ENCODE data around the gene FBXW9.
"Not testable (repeated sequence)": the region's sequence is repeated elsewhere in the genome, so short reads cannot be mapped to it uniquely, and the experiment has no call there.

FBXW9 gene

GRCh38 chr19:12652219-12652618 lies 44.2 kb downstream of the FBXW9 start:
- DNase-seq (ENCODE audit: low spot score): no peak

DNA sequence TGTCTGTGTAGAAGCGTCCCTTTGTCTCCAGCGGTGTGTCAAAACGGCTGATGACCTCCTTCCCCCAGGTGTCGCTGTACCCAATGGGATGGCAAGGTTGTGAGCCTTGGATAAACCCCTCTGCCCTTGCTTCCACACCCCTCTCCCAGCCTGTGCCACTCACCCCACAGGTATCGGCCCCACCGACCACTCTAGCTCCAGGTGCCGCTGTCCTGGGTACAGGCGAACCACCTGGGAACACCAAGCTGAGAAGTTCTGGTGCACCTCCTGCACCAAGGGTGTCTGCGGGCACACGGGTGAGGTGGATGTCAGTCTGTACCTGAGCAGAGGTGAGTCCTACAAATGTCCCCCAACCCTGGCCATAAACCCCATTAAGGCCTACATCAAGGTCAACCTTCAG lies 46.5 kb downstream of the FBXW9 start:
- no peak for DNase-seq (ENCODE audit: low spot score)

- no peak for DNase-seq (ENCODE audit: low spot score)
Measured at GRCh38 chr19:12648088-12648487, 48.3 kb downstream of the FBXW9 start.

DNA sequence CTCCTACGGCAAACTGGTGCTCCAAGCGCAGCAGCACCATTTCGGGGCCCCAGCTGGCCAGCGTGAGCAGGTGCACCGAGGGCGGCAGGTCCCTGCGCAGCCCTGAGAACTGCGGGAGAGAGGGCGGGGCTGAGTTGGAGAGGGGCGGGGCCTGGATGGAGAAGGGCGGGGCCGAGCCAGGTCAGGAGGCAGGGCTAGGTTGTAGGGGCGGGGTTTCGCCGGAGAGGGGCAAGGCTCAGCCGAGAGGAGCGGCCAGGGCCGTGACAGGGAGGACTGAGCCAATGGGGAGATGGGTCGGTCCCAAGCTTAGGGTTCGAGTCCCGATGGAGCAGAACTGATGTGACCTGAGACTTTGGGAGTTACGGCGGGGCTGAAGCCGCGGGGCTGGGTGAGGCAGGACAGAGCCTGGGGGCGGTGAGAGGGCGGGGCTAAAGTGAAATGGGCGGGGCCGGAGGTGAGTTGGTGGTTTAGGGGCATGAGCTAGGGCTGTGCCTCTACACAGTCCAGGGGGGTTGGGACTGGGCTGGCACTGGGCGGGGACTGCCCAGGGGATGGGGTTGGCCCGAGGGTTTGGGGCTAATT lies 48.9 kb downstream of the FBXW9 start:
- DNase-seq (ENCODE audit: low spot score): peak; percentile 31

GRCh38 chr19:12647047-12647446 lies 49.4 kb downstream of the FBXW9 start:
- DNase-seq (ENCODE audit: low spot score): no peak

- no peak for DNase-seq (ENCODE audit: low spot score)
Measured at GRCh38 chr19:12646551-12646950, 49.9 kb downstream of the FBXW9 start.

GRCh38 chr19:12643716-12644115 lies 52.7 kb downstream of the FBXW9 start:
- not testable (repeated sequence) for DNase-seq (ENCODE audit: low spot score)

- no peak for DNase-seq (ENCODE audit: low spot score)
Measured at GRCh38 chr19:12642506-12642905, 53.9 kb downstream of the FBXW9 start.

- no peak for DNase-seq (ENCODE audit: low spot score)
Measured at GRCh38 chr19:12641456-12641855, 55.0 kb downstream of the FBXW9 start.

DNA sequence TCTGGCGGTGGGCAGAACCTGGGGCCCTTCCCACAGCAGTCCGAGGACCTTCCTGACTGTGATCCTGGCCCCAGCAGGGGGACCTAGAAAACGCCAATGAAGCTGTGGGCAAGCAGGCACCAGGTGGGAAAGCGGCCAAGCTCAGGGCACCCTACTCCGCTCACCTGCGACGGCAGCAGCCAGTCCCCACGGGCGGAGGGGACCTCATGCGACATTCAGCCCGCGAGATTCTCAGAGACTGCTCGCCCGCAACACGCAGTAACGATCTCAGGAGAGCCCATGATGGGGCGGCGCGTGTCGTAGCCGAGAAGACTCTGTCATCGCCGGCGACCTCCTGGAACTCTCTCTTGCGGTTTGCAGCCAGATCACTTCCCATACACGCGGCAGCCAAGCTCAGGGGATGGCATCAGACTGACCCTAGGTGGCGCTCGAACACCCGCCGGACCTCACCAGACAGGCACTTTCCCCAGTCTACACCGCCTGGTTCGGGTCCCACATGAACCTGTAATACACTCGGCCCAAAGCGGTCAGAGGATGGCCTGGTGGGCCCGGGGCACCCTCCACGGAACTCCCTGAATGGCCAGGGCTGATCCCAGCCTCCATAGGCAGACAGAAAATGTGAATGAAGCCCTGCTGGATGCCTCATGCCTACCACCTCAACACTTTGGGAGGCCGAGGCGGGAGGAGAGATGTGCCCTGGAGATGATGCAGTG lies 56.4 kb downstream of the FBXW9 start:
- DNase-seq (ENCODE audit: low spot score): peak; percentile 63
